Esophagus squamous epithelium (tissue), 5 donors: Measurements from ENCODE around the gene ARL8B. TPM values are rescaled to one million over a fixed set of nuclear protein-coding genes. Genes with fewer than 3 reads are reported as not detected.
"Not testable (repeated sequence)": the region's sequence is repeated elsewhere in the genome, so short reads cannot be mapped to it uniquely, and the experiment has no call there.

ENCODE experiments used
- DNase-seq: peaks from one replicate; lab custom pipeline; 2025; lab: John Stamatoyannopoulos, UW
- H3K27ac ChIP-seq, 4 donors: fragments of 200-600 bp; sonication (generic); one replicate each; pipeline ENCODE4 v1.5.1; 2016 to 2019; ENCODE audit warnings: mild to moderate bottlenecking in 1 of 4
- H3K27me3 ChIP-seq, 4 donors: fragments of 200-600 bp; sonication (generic); 1 replicate in 3 of 4; 2 replicates in 1 of 4; pipeline versions ENCODE4 v1.5.1 to v1.6.0; 2017 to 2021; ENCODE audit warnings: antibody characterized with exemption in 1 of 4
- H3K36me3 ChIP-seq, 3 donors: fragments of 200-600 bp; sonication (generic); one replicate each; pipeline ENCODE4 v1.5.1; 2016 to 2019
- H3K4me1 ChIP-seq, 3 donors: fragments of 200-600 bp; sonication (generic); one replicate each; pipeline ENCODE4 v1.5.1; 2017 to 2019
- H3K4me3 ChIP-seq, 4 donors: fragments of 200-600 bp; sonication (generic); 1 replicate in 3 of 4; 2 replicates in 1 of 4; pipeline ENCODE4 v1.5.1; 2016 to 2019; ENCODE audit warnings: mild to moderate bottlenecking in 2 of 4, moderate library complexity in 1 of 4
- H3K9me3 ChIP-seq, 3 donors: fragments of 200-600 bp; sonication (generic); one replicate each; pipeline ENCODE4 v1.5.1; 2016 to 2019
- POLR2A ChIP-seq, 4 donors: fragments of 450-650 bp; IDR thresholded peaks; one replicate each; pipeline ENCODE4 v1.6.1; 2017; ENCODE audit warnings: antibody characterized with exemption in 4 of 4, mild to moderate bottlenecking in 4 of 4, moderate library complexity in 3 of 4
- WGBS, 2 donors: methylation state at CpG; one replicate each; pipeline ENCODE4 v1.1.5; 2018; 5-methylcytosine and 5-hydroxymethylcytosine counted together
- intact Hi-C: fragments of 100-400 bp; cut with DNase I; formaldehyde crosslinking; loops from one replicate; pipeline ENCODE4 v1.15.0; 2022
- total RNA-seq, 4 donors: library from RNA; depleted of rRNA; stranded (reverse); fragments of >200 nt; gene quantifications; one replicate each; pipeline ENCODE4 v1.1.0, GENCODE V29; 2016
- TF ChIP-seq, protein P1 (sequence below), 6 experiments: fragments of 450-650 bp in 4 of 6; fragments of 200-600 bp in 2 of 6; sonication (generic) in 2 of 6; IDR thresholded peaks; one replicate each; pipeline ENCODE4 v1.5.1; 2016 to 2019; ENCODE audit warnings: antibody characterized with exemption in 6 of 6, mild to moderate bottlenecking in 4 of 6, moderate library complexity in 4 of 6
- donor health status: DM: yes; HTN: yes; CAD: no.

The ARL8B gene
- total RNA-seq, 4 donors from 2014 or later = 42.9 to 71.9 (median 51.7) TPM

DNA sequence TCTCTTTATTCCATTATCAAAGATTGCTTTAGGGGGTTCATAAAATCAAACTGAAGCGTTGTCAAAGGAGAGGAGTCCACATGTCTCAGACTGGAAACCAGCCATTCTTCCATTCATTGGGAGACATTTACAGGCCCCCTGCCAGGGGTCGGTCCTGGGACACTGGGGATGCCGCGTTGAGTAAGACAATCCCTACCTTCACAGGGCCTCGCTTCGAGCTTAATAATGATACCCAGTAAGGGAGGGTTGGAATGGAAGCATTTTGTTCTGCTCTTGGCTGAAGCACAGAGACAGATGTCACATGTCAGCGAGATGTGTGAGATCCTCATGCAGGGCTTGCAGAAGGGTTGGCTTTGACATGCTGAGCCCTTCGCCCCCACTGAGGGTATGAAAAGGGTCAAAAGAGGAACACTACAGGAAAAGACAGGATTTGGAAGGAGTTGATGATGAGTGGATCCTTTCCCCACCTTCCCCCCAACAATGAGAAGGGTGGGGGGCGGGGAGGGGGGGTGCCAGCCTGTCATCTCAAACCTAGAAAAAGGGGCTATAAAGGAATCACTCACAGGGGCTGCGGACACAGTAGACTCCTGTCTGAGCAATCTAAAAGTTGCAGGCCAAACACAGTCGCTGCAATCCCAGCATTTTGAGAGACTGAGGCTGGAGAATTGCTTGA is 25.6 kb upstream of the ARL8B start:
- Histone ChIP-seq H3K9me3 (no peaks in the 10 kb centered on the region), H3K4me3 (peak overlapping the region in 2 of 4 donors; percentile 33 to 57), H3K4me1 (peaks cover 4 to 14% (median 5%) of the 10 kb centered on the region in 3 donors), H3K36me3 (no peaks in the 10 kb centered on the region), H3K27ac (no peak overlapping the region), H3K27me3 (peaks cover 0 to 53% (median 0%) of the 10 kb centered on the region in 4 donors)
- TF ChIP-seq POLR2A (IDR thresholded peaks at IDR 0.05) = no peak
- TF ChIP-seq, protein P1, sequence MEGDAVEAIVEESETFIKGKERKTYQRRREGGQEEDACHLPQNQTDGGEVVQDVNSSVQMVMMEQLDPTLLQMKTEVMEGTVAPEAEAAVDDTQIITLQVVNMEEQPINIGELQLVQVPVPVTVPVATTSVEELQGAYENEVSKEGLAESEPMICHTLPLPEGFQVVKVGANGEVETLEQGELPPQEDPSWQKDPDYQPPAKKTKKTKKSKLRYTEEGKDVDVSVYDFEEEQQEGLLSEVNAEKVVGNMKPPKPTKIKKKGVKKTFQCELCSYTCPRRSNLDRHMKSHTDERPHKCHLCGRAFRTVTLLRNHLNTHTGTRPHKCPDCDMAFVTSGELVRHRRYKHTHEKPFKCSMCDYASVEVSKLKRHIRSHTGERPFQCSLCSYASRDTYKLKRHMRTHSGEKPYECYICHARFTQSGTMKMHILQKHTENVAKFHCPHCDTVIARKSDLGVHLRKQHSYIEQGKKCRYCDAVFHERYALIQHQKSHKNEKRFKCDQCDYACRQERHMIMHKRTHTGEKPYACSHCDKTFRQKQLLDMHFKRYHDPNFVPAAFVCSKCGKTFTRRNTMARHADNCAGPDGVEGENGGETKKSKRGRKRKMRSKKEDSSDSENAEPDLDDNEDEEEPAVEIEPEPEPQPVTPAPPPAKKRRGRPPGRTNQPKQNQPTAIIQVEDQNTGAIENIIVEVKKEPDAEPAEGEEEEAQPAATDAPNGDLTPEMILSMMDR (IDR thresholded peaks at IDR 0.05) = no peak
- no peak for DNase-seq
- 46 to 75% methylated on average over 9 of the region's 11 CpGs for WGBS, 2 donors
- intact Hi-C loops = no loop called here

DNA sequence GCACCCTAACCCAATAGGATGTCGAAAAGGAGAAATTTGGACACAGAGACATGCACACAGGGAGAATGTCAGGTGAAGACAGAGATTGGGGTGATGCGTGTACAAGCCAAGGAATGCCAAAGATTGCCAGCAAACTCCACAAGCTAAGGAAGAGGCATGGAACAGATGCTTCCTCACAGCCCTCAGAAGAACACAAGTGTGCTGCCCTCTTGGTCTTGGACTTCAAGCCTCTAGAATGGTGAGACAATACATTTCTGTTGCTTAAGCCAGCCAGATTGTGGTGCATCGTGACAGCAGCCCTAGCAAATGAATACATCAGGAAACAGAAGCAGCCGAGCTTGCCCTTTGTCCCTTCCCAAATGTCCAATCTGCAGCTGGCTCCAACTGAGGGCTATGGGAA is 23.7 kb upstream of the ARL8B start:
- WGBS, 2 donors = 61 to 75% methylated on average over 4 of the region's 4 CpGs
- H3K27me3 ChIP-seq = peaks cover 0 to 41% (median 0%) of the 10 kb centered on the region in 4 donors
- no peak overlapping the region for H3K27ac ChIP-seq
- intact Hi-C loops = no loop called here
- TF ChIP-seq, protein P1 (IDR thresholded peaks at IDR 0.05) = no peak
- TF ChIP-seq POLR2A (IDR thresholded peaks at IDR 0.05) = no peak
- DNase-seq = no peak
- no peaks in the 10 kb centered on the region for H3K9me3 ChIP-seq
- no peak overlapping the region for H3K4me3 ChIP-seq
- no peaks in the 10 kb centered on the region for H3K36me3 ChIP-seq
- H3K4me1 ChIP-seq = peaks cover 4 to 14% (median 5%) of the 10 kb centered on the region in 3 donors

DNA sequence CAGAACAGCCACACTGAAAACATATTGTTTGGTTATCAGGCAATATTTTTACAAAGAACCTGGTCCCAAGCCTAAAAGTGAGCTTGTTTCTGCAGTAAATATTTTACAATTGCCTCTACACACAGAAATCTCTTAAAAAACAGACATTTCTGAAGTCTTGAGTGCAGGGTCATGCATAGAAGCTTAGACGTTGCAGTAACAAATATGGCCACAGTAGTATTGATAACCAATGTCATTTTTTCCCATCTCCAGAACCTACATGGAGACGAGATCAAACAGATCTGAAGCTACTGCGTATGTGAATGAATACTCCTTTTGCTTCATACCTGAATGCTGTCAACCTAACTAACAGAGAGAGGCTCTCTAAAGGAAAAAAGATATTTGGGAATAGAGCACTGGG is 19.6 kb upstream of the ARL8B start:
- Histone ChIP-seq H3K27ac (no peak overlapping the region), H3K4me1 (no peaks in the 10 kb centered on the region), H3K27me3 (peaks cover 0 to 19% (median 0%) of the 10 kb centered on the region in 4 donors), H3K36me3 (no peaks in the 10 kb centered on the region), H3K4me3 (no peak overlapping the region), H3K9me3 (no peaks in the 10 kb centered on the region)
- WGBS, 2 donors = 74 to 78% methylated on average over 3 of the region's 3 CpGs
- TF ChIP-seq, protein P1 (IDR thresholded peaks at IDR 0.05) = no peak
- no peak for TF ChIP-seq POLR2A (IDR thresholded peaks at IDR 0.05)
- no peak for DNase-seq
- intact Hi-C loops = no loop called here

DNA sequence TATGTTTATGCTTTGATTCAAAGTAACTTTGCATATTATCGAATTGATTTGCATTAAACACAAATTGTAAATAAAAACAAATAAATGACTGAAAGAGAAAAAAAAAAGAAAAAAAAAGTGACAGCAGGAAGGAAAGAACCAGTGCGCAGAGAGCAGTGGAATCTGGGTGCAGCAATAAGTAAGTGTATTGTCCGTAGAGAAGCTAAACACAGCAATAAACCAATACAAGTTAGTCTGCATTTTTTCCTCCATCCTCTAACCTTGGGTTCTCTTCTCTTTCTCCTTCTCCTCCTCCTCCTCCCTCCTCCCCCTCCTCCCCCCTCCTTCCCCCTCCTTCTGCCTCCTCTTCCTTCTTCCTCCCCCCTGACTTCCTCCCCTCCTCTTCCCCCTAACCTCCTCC is 18.3 kb upstream of the ARL8B start:
- H3K36me3 ChIP-seq = no peaks in the 10 kb centered on the region

DNA sequence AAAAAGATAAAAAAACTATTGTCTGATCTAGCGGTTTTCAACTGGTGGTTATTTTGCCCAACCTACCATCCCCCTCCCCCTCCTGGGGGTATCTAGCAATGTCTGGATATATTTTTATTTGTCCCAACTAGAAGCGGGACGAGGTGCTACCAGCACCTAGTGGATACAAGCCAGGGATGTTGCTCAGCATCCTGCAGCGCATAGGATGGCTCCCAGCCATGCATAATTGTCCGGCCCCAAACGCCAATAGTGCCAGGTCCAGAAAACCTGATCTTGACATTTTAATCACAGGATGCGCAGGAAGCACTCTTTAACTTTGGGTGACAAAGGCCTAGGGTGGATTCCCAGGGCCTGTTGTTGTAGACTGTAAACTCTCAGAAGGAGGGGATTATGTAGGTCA is 17.0 kb upstream of the ARL8B start:
- peaks cover 0 to 16% (median 0%) of the 10 kb centered on the region in 4 donors for H3K27me3 ChIP-seq
- H3K4me1 ChIP-seq = no peaks in the 10 kb centered on the region
- WGBS, 2 donors = 69 to 100% methylated on average over 2 to 3 of the region's 7 CpGs
- DNase-seq = no peak
- H3K36me3 ChIP-seq = no peaks in the 10 kb centered on the region
- no peak overlapping the region for H3K4me3 ChIP-seq
- H3K9me3 ChIP-seq = no peaks in the 10 kb centered on the region
- TF ChIP-seq, protein P1 (IDR thresholded peaks at IDR 0.05) = no peak
- no peak for TF ChIP-seq POLR2A (IDR thresholded peaks at IDR 0.05)
- intact Hi-C loops = no loop called here
- H3K27ac ChIP-seq = no peak overlapping the region

More for the DNA sequence above, 18.3 kb upstream of the ARL8B start:
- no peaks in the 10 kb centered on the region for H3K9me3 ChIP-seq
- DNase-seq = no peak
- intact Hi-C loops = no loop called here
- no peak overlapping the region for H3K27ac ChIP-seq
- H3K4me1 ChIP-seq = no peaks in the 10 kb centered on the region
- no peak overlapping the region for H3K4me3 ChIP-seq
- H3K27me3 ChIP-seq = peaks cover 0 to 9% (median 0%) of the 10 kb centered on the region in 4 donors
- WGBS, 2 donors = 73 to 80% methylated on average over 3 of the region's 3 CpGs
- no peak for TF ChIP-seq POLR2A (IDR thresholded peaks at IDR 0.05)
- TF ChIP-seq, protein P1 (IDR thresholded peaks at IDR 0.05) = no peak

DNA sequence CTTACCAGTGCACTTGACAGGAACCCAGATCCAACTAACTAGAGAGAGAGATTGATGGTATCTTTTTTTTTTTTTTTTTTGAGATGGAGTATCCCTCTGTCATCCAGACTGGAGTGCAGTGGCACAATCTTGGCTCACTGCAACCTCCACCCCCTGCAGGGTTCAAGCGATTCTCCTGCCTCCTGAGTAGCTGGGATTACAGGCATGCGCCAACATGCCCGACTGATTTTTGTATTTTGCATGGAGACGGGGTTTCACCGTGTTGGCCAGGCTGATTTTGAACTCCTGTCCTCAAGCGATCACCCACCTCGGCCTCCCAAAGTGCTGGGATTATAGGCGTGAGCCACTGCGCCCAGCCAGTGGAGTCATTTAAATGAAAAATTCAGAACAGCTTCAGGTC is 15.7 kb upstream of the ARL8B start:
- H3K4me1 ChIP-seq, H3K9me3 ChIP-seq, H3K27ac ChIP-seq, H3K4me3 ChIP-seq, DNase-seq, intact Hi-C loops, H3K36me3 ChIP-seq: not testable (repeated sequence)
- 53 to 73% methylated on average over 6 to 9 of the region's 9 CpGs for WGBS, 2 donors
- peaks cover 0 to 16% (median 0%) of the 10 kb centered on the region in 4 donors for H3K27me3 ChIP-seq

DNA sequence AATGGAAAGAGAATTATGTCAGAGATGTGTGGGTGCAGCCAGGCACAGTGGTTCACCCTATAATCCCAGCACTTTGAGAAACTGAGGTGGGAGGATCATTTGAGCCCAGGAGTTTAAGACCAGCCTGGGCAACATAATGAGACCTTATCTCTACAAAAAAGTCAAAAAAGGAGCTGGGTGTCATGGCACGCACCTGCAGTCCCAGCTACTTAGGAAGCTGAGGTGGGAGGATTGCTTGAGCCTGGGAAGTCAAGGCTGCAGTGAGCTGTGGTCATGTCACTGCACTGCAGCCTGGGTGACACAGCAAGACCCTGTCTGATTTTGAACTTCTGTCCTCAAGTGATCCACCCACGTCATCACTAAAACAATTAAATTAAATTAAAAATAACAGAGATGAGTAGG is 15.2 kb upstream of the ARL8B start:
- DNase-seq, intact Hi-C loops, H3K36me3 ChIP-seq, H3K9me3 ChIP-seq, H3K27ac ChIP-seq, H3K4me1 ChIP-seq, H3K4me3 ChIP-seq: not testable (repeated sequence)
- peaks cover 0 to 16% (median 0%) of the 10 kb centered on the region in 4 donors for H3K27me3 ChIP-seq
- 76 to 85% methylated on average over 2 of the region's 2 CpGs for WGBS, 2 donors
